GM21447 (cell line): Measurements from ENCODE around the gene HRH3.

Experiments
- ATAC-seq: cut with Tn5 transposase; IDR thresholded peaks from one replicate; pipeline ENCODE4 v1.9.1; 2021; ENCODE audit not compliant: unreplicated experiment

Gene HRH3

DNA sequence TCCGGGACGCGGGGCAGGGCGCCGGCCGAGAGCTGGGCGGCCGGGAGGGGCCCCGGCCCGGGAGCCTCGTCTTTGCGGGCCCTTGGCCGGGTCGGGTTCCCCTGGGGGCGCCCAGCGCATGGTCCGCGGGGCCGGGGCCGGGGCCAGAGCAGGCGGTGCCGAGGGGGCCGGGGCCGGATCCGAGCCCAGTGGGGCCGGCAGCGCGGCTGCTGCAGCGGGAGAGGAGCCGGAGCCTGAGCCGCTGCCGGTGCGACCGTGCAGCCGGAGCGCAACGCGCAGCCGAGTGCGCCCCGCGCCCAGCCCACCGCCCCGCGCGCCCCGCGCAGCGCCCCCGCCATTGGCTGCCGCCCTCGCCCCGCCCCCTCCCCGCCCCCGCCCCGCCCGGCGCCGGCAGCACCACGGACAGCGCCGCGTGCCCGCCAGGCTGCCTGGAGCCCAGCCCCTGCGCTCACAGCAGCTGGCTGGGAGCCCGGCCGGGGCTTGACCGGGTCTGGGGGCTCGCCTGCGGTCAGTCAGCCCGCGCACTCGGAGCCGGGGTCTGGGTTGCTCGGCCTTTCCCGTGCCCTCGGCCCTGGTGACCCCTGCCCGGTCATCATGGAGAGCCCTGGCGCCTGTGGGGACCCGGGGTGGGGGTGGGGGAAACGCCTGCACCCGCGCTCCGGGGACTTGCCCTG is at the start of gene HRH3:
HRH3 (minus strand) TSS at position 287 of the 674 bp plus-strand sequence. CDS start 308 bp downstream, outside the sequence.
- ATAC-seq: no peak

DNA sequence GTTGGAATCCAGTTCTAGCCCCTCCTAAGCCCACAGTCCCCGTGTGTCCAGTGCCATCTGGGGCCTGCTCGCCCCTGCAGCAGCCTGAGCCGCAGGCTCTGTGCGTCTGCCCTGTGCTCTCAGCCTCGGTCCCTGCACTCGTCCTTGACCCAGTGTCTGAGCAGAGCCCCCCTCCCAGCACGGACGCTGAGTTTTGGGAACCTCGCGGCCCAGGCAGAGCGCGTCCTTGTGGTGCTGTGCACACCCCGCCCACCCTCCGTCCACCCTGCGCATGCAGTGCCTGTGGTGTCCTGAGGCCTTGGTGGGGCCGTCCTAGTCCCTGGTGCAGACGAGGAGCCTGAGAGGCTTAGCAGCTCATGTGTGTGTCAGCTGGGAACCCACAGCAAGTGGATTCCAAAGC is 49.8 kb upstream of the HRH3 start:
- ATAC-seq: no peak

DNA sequence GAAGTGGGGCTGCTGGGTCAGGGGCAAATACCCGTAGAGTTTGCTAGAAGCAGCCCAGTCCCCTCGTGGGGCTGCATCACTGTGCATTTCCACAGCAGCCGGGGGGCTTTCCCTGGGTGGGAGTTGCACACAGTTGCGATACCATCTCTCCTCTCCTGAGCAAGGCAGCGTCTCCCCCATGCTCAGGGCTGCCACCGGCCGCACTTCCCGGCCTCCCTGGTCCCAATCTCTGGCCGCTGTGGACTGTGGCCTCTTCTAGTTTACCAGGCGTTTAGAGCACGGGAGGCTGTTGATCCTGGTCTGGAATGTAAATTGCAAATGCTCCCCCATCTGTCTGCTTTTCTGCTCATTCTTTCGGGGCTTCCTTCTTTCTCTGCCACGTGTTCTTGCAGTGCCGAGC is 49.3 kb upstream of the HRH3 start:
- ATAC-seq: no peak

DNA sequence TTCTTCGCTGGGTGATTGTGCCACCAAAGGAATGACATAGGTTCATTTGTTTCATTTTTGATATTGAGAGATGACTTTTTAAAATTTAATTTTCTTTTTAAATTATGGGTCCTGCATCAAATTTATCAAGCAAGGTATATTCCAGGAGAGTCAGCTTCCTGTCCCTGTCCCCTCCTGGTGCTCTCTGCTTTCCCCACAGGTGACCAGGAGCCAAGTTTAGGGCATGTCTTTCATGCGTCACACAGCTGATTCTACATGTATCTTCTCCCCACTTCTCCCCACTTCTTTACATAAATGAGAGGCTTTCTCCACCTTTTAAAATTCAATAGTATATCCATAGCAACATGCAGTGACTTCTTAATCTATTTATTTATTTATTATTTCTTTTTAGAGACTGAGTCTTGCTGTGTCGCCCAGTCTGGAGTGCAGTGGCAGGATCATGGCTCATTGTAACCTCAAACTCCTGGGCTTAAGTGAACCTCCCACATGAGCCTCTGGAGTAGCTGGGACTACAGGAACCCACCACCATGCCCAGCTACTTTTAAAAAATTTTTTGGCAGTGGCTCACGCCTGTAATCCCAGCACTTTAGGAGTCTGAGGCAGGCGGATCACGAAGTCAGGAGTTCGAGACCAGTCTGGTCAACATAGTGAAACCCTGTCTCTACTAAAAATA is 48.3 kb upstream of the HRH3 start:
- ATAC-seq: no peak

- no peak for ATAC-seq
Observed at GRCh38 chr20:62267543-62267942, 47.5 kb upstream of the HRH3 start.

DNA sequence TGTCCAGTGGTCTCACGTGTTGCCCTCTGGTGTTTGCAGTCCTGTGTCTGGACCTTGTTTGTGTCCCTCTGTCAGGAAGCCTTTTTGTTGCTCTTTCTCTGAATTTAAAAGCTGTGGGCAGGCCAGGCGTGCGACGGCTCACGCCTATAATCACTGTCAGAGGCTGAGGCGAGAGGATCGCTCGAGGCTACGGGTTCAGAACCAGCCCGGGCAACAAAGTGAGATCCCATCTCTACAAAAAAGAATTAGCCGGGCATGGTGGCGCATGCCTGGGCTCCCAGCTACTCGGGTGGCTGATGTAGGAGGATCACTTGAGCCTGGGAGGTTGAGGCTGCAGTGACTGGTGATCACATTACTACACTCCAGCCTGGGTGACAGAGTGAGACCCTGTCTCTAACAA is 46.8 kb upstream of the HRH3 start:
- ATAC-seq: no peak

DNA sequence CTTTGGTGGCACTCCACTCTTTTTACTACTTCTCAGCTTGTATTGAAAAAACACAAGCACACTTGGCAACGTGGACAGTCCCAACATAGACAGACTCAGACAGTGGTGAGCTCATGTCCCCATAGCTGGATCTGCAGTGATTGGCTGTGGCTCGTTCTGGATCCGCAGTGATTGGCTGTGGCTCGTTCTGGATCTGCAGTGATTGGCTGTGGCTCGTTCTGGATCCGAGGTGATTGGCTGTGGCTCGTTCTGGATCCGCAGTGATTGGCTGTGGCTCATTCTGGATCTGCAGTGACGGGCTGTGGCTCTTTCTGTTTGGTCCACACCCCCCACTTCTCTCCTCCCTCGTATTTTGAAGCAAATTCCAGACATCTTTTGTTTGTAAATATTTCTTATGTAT is 46.3 kb upstream of the HRH3 start:
- ATAC-seq: no peak

DNA sequence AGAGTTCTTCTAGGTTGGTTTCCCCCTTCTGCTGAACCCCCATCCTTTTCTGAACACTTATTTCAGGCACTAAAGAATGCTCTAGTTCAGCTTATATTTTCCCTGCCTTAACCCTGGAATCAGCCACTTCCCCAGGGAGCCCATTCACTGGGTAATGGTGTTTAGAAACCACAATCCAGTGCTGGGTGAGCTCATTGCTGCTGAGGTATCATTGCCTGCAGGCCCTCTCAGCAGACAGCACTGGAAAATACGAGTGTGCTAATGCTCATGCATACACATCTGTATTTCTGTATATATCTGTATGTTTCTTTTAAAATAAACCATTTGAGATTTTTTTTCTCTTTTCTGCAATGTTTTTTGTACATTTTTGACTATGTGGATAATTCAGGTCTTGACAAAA is 45.3 kb upstream of the HRH3 start:
- ATAC-seq: no peak

DNA sequence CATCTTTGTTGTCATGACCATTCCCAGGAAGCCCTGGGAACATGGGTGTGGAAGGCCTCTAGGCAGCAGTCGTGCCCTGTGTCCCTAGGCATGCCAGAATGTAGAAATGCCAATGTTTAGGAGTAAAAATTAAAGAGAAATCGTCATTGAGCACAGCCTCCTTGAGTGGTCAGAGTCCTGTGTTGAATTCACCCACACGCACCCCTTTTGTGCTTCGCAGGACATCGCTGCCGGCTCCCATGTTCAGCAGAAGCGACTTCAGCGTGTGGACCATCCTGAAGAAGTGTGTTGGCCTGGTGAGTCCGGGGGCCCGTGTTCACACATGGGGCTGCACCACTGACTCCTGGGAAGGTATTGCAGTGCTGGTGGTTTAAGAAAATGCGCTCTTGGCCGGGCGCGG is 43.3 kb upstream of the HRH3 start:
- no peak for ATAC-seq

DNA sequence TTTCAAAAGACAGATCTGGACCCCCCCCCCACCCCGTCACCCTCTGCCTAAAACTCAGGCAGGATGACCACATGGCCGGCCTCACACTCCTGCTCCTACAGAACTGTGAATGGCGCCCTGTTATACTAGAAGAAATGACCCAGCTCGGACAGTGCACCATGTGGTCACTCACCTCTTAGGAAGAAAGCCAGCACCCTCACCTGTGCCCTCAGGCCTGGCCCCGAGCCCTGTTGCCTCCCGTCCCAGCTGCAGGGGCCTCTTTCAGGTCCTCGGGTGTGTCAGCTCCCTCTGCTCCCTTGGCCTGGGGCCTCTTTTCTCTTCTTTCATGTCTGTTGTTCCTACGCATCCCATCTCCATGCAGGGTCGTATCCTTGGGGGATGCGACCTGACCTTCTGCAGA is 42.0 kb upstream of the HRH3 start:
- no peak for ATAC-seq

- ATAC-seq: no peak
Observed at GRCh38 chr20:62259294-62259565, 39.2 kb upstream of the HRH3 start.

DNA sequence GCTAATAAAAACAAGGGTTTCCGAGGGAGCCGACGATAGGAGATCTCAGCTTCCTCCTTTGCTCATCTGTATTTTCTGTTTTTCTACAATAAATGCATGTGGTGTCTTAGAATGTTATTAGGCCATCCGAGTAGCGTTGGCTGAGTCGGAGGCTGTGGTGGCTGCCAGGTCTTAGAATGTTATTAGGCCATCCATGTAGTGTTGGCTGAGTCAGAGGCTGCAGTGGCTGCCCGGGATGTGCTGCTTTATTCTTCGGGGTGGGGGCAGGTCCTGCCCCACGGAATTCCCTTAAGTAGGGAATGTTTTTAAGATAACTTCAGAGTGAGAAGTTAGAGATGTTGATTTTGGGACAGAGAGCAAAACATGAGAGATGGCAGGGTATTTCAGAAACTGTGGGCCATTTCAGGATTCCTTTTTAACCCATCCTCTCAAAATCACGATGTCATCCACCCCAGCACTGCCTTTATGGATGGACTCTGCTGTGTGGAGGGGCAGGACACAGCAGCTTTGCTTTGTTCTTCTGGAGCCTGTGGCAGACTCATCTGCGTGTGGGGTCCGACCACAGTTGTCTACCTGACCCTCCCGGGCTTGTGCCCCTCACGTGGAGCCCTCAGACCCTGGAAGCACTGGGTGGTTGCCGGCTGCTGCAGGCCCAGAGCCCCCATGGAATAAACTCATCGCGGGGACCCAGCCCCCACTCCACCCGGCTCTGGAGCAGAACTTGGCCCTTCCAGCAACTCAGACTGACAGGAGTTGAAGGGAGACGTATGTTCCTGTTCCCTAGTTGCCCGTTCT is 38.6 kb upstream of the HRH3 start:
- ATAC-seq: no peak

- no peak for ATAC-seq
Observed at GRCh38 chr20:62255976-62256375, 35.9 kb upstream of the HRH3 start.

DNA sequence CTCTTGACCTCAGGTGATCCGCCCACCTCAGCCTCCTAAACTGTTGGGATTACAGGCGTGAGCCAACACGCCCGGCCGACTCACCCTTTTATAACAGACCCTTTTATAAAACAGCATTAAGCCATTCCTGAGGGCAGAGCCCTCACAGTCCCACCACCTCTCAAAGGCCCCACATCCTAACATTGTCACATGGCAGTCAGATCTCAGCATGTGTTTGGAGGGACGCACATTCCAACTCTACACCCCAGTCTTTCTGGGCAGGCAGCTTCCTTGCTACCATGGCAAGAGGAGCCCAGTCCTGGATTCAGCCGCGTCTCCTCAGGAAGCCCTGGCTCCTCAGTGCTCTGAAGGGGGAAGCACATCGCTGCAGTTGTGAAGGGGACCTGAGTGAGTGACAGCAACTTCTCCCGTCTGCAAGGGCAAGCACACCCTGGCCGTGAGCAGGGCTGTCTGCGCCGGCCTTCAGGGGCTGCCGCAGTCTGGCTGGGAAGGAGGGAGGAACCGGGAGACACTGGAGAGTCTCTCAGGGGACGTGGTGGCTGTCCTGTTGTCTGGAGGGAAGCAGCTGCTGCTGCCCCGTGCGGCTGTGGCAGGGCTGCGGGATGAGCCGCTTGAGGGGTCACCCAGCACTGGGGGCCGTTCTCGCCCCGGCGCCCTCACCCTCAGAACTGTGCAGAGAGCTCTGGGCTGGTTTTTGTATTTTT is 34.1 kb upstream of the HRH3 start:
- no peak for ATAC-seq

- no peak for ATAC-seq
Observed at GRCh38 chr20:62253398-62253797, 33.3 kb upstream of the HRH3 start.

GRCh38 chr20:62252342-62252966 is 32.4 kb upstream of the HRH3 start:
- ATAC-seq: no peak

GRCh38 chr20:62248890-62249560 is 28.9 kb upstream of the HRH3 start:
- ATAC-seq: no peak

GRCh38 chr20:62246872-62247652 is 27.0 kb upstream of the HRH3 start:
- no peak for ATAC-seq

DNA sequence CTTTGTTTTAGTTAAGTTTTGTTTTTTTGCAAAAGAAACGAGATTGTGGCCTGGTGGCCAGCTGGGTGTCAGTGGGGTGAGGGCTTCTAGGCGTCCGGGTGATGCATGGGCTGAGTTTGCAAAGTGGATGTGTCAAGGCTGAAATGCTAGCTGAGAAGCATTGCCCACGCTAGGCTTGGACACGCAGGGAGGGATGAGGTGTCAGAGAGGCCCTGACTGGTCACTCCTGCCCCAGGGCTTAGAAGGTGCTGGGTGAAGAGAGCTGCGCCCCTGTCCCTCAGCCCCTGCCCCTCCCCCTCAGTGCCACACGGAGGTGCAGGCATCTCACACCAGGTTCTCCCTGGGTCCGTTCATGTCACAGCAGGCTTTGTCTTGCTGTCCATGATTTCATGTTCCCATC is 26.4 kb upstream of the HRH3 start:
- no peak for ATAC-seq

GRCh38 chr20:62245911-62246280 is 25.8 kb upstream of the HRH3 start:
- no peak for ATAC-seq
